Retina (tissue), 1 donor: Measurements from ENCODE around the gene DTNA.
A peak's percentile ranks its signal among the peaks of the same experiment; 100 is the strongest.
"Not testable (repeated sequence)": the region's sequence is repeated elsewhere in the genome, so short reads cannot be mapped to it uniquely, and the experiment has no call there.

ENCODE experiments used
- DNase-seq: peaks from one replicate; pipeline ENCODE4 v3.0.0-alpha.2; 2016

DTNA gene

DNA sequence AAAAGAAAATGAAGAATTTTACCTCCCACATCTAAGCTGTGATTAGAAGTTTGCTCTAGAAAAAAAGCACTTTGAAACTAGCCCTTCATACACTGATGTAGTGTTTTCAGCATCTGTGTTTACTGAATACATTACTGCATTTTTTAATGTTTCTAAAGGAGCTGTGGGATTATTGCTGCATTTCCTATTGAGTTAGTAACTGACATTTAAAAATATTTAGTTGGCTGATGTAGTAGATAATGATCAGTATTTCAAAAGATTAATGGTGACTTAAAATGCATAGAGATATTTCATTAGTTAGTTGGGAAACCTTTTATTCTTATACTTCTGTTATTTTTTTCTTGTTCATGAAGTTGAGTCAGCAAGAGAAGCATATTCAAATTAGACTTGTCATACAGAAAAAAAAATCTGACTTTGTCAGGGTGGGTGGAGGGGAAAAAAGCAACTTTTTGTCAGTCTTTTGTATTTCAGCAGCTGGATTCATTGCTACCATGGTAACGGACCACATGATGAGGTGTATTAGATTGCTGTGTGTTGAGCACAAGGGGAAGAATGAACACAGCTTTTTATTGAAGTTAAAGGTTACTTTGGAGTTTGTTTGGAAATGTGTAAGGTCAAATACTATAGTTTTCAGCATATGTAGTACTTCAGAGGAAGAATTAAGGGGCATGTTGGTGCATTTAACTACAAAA, at the start of gene DTNA:
TSS of gene DTNA (plus strand) at position 549 of the 692 bp plus-strand sequence. CDS start 45,679 bp downstream, outside the sequence.
- DNase-seq: peak; percentile 64

DNA sequence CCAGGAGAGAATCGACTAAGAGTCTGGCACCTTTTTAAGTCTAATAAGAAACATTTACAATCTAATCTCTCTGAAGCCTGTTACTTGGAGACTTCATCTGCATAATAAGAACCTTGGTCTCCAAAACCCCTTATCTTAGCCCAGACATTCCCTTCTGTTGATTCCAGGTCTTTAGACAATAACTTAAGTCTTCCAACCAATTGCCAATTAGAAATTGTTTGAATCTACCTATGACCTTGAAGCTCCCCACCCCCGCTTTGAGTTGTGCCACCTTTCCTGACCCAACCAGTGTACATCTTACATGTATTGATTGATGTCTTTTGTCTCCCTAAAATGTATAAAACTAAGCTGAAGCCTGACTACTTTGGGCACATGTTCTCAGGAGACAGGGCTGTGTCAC, 49.5 kb upstream of the DTNA start:
- DNase-seq: no peak

DNA sequence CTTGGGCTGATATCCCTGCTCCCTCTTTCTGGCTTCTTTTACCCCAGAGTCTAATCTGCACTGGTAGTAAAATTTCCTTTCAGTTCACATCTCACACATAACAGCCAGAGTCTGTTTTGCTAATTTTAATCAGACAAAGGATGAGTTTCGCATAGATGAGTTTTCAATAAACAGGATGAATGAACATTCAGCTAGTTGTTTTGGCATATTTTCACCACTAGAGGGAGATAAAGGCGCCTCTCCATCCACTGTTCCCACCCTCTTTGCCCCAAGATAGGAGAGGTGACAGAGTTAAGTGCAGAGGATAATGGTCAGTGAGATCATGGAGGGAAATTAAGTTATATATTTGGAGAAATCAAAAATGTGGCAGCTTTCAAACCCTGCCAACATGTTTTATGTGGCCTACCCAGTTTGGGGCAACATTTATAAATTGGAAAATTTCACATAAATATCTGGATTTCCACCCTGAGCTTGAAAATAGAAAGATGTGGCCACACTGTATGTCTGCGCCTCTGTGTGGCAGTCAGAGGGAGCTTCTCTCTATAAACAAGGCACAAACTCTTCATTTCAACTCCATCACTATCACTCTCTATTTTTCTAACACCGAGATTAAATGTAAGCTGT, 48.5 kb upstream of the DTNA start:
- peak; percentile 66 for DNase-seq

DNA sequence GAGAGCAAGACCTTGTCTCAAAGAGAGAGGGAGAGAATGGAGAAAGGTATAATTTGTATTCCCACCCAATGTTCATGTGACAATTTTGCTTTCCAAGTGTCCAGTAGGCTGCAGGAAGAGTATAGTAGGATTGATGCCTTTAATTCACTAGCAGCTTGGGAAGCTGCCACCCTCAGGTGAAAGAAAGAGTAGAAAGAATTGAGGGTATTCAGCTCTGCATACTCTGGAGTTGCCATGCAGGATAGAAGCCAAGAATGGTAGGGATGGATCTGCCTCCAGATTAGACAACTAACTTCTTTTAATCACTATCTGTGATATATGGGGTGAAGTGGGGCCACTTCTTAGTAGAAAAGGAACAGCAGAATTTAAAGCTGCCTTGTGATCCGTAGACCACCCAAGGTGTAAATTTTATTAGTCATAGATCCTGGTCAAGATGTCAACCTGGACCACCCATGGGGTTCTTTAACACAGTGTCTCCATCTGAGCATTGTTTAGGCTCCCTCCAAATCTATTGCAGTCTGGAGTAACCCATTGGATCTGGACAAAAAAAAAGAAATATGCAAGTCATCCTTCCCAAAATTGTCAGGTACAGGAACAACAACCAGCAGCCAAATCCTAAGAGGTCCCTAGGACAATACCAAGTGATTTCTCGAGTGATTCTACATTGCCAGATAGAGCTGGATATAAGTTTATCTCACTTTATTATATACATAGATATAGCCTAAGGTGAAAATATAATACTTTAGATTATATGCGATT, 33.1 kb upstream of the DTNA start:
- DNase-seq: no peak

DNA sequence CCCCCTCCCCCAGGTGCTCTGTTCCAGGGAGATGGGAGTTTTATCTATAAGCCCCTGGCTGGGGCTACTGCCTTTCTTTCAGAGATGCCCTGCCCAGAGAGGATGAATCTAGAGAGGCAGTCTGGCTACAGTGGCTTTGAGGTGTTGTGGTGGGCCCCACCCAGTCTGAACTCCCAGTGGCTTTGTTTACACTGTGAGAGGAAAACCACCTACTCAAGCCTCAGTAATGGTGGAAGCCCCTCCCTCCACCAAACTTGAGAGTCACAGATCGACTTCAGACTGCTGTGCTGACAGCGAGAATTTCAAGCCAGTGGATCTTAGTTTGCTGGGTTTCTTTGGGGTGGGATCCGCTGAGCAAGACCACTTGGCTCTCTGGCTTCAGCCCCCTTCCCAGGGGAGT, 20.3 kb upstream of the DTNA start:
- not testable (repeated sequence) for DNase-seq

DNA sequence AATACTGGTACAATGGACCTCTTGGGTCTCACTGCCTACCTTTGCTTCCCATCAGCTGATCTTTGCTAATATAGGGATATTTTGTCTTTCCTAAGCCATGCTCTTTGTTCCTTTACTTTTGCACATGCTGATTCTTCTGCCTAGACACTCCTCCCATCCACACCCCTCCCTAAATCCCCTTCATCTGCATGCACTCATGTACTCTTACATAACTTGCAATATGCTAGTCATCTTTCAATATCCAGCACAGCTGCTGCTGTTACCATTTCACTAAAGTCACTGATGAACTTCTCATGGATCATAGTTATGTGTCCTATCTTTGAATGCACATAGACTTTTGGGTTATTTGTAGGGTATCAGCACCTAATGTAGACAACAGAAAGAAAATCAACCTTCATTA, 18.5 kb upstream of the DTNA start:
- DNase-seq: no peak

DNA sequence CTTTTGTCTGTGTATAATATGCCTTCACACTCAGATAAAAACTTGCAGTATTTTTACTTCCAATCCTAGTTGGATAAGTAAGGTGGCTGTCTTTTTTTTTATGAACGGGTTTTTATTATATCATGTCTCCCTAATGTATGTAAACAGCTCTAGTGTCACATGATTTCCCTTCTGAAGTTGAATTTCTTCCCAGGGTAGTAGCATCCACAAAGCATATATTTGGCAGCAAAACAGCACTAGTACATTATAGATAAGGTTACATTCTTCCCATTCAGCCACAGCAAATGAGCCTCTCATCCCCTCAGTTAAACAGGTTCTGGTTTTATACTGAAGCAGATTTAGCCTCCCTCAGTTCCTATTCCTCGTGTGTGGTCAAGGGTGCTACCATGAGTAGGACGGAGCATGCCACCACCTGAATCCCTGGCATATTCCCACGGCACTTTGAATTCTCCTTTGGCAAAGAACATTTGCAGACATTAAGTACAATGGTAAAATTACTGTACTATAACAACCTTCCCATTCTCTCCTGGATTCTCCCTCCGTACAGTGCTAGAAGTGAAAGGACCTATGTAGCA, 15.4 kb upstream of the DTNA start:
- no peak for DNase-seq

DNA sequence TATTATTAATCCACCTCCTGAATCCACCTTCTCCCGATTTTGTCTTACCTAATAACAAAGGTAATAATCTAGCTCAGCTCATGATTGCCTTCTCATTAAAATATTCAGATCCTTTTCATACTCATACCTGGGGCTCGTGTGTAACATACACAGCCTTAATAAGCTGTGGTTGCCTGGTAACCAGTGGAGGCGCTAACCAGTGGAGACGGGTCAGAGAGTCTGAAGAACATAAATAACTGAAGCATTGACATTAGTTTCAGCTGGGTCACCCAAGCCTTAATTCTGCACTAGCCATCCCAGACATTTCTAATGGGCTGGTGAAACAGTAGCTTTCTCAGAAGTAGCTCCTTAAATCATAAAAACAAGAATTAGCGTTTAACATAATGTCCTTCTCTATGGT, 14.8 kb upstream of the DTNA start:
- DNase-seq: peak; percentile 27

DNA sequence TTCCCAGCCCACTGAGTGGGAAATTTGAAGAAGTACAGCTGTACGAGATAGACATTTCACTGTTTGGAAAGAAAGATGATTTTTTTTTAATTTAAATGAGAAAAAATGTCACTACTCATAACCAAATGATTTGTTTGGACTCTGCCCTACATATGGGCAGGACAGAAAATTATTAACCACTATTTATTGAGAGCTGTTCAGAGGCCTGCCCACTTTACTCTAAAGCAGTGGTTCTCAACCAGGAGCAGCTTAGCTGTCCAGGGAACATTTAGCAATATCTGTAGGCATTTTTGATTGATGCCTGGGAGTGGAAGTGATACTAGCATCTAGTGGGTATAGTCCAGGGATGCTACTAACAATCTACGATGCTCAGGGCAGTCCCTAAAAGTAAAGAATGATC, 13.4 kb upstream of the DTNA start:
- no peak for DNase-seq

DNA sequence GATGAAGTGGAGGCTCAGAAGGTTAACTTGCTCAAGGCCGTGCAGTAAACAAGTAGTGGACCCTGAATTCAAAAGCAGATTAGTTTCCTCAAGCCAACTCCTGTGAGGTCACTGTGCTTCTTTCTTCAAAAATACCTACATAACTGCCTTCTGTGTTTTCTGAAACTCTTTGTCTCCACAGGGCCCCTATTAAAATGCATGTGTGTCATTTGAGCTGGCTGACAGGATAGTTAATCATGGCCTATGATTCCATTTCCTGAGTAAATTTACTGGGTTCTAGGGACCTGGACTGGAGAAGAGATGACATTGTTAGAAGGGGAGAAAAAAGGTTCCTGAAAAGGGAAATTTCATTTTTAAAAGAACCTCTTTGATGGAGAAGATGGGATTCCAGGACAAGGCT, 12.9 kb upstream of the DTNA start:
- DNase-seq: no peak

DNA sequence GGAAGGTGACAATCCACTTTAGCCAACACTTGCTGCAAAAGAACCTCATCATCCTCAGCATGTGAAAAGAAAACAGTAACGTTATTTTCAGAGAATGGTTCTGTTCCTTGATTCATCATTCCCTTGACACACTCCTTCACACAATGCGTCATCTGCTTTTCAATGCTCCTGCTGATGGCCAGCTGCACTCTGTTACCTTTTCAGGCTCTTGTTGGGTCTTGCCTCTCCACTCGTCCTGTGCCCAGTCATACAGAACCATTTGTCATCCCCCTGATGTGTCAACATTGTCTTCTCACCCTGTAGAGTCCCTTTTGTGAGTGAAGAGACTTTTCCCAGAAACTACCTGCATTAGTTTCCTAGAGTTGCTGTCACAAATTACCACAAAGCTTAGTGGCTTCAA, 12.2 kb upstream of the DTNA start:
- no peak for DNase-seq

DNA sequence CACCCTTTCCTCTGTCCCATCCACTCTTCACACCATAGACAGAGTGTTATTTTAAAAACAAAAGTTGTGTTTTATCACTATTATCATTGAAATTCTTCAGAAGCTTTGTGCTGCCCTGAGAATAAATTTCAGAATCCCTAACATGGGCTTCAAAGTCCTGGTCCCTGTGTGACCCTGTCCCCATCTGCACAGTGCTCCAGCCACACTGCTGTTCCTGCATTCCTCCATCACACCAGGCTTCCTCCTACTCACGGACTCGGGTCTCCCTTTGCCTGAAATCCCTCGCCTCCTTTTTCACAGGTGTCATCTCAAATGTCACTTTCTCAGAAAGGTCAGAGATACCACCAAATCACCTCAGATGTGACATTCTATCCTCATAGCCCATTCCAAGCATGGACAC, 8.2 kb upstream of the DTNA start:
- DNase-seq: no peak

DNA sequence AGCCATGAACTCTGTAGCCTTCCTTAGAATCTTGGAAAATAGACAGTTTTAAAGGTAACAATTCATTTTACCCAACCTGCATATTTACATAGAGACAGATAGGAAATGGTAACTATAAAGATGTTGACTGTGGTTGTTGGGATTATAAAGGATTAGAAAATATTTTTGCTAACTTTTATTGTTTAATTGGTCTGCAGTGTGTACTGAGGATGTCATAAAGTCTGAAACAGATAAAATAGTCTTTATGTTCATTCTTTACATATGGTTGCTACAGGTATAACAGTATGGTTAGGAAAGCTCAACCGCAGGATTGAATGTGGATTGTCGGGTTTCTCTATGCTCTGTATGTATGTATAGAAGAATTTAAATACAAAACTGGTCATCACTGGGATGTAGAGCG, 7.3 kb upstream of the DTNA start:
- no peak for DNase-seq

DNA sequence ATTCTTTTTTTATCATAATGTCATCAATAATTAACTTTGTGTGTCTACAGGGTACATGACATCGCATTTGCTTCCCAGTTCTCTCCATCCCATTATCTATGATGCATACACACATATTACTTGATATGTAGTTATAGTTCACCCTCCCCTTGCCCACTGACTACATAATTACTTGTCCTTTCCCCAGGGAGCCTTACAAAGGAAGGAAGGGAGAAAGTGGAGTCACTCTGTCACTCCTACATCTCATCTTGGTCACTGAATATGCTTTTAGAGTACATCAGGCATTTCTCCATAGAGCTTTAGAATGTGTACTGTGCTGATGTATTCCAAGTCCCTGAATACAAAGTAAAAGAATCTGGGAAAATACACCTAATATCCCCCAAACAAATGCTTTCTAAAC, 6.0 kb upstream of the DTNA start:
- no peak for DNase-seq

DNA sequence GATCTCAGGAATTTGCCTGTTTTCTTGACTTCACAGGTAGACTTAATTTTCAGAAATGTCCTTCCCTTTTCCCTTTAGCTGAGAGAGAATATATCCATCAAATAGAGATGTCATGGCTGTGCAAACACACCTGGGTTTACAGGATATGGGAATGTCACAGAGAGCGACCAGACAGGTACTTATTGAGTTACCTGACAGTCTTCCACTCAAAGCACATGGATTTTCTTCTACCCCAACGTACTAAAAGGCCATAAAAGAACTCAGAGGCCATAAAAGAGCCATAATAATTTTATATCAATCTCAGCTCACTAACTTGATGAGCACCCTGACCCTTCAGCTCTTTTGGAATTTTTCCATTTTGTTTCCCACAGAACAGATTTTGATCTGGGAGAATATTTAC, 5.3 kb upstream of the DTNA start:
- no peak for DNase-seq

DNA sequence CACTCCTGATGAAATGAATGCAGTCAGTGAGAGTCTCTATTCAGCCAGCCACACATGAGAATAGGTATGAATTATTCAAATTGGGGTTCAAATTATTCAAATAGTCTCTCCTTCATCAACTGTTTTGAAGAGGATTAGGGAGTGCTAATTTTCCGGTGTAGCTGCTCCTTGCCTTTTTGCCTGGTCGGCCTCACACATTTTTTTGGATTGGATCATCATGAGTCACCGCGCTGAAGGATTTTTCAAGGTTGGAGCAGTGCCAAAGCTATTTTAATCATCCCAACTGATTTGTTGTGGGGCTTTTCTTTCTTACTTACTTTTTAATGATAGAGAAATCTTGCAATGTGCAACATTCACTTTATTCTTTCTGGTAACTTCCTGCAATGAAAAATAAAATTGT, 2.4 kb upstream of the DTNA start:
- no peak for DNase-seq

DNA sequence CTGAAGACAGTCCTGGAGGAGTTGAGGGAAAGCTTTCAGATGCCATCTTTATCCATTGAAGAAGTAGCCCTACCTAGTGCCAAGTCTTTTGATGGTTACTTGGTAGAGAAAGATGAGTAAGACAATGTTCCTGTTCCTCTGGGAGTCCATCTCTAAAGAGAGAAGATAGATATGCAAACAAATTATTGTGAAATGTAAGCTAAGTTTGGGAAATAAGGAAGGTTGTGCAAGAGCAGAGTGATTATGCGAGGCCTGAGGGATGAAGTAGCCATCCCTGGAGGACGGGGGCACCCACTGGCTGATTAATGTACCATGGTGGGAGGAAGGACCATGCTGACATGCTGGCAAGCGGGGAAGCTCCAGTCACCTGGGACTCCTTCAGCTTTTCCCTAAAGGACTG, 994 bp upstream of the DTNA start:
- no peak for DNase-seq

DNA sequence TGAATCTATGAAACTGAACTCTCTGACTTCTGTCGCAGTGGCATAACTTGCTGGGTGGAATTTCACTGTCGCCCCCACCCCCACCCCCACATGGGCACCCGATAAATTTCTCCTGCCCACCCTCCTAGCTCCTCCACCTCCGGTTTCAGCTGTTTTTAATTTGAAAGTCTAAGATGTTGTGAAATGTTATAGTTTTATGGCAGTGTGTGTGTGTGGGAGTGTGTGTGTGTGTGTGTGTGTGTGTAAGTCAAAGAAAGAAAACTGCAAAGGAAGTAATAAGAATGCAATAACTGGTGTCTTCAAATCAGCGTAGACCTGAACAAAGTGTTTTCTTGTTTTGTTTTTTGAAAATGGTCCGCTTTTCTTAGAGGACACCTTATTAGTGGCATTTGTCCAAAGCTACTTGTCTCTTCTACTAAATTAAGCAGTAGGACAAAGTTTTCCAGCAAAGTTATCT, 388 bp downstream of the DTNA start:
- no peak for DNase-seq

DNA sequence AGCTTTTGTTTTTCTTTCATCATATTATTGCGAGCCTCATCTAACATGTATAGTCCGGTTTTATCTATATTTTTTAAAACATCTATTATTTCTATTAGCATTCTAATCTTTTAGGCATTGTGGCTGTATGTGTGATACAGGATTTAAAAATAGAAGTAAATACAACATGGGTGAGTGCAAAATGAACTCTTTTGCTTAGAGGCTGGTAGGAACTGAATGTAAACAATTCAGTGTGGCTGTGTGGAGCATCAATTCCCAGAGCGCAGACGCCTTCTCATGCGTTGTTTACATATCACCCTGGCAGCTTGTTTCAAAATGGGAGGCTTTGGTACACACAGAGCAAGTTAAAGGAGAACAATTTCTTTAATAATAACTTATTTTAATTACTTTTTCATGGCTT, 836 bp downstream of the DTNA start:
- peak; percentile 58 for DNase-seq

DNA sequence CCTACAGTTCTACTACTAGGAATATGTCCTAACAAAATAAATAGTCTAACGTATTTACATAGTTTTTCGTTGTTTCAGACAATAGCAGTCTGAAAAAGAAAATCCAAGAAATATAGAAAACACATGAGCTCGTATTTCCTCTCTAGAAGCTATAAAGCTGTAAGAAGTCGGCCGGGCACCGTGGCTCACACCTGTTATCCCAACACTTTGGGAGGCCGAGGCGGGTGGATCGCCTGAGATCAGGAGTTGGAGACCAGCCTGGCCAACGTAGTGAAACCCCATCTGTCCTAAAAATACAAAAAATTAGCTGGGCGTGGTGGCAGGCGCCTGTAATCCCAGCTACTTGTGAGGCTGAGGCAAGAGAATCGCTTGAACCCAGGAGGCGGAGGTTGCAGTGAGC, 6.0 kb downstream of the DTNA start:
- not testable (repeated sequence) for DNase-seq

DNA sequence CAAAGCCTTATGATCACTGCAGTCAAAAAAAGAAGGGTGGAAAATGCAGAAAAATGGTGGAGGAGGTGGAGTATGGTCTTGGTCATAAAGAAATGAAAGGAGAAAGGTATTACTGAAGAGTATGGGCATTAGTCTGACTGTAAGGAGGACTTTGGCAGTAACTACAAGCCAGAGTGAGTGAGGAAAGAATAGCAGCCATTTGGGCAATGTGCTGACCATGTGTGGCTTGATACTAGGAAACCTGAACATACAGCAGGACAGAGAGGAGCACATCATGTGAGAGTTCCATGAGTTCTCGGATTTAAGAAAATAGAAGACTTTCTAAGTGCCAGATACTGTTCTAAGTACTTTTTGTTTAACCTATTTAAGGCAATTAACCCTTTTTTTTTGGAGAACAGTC, 8.5 kb downstream of the DTNA start:
- no peak for DNase-seq

DNA sequence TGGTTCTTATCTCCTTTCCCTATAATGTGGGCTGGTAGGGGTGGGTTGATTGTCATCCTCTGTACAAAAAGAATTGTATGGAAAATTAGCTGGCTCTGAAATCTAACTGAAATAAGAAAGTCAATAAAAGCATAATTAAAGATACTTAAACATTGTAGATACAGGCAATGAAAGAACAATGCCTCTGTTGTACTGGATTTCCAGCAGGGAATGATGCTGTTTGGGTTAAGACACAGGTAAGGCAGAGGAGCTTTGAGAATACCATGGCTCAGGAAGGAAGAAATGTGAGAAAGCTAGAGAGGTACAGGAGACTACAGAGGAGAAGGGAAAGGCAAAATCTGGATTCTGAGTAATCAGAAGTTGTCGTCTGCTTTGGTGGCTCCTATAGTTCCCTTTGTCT, 10.1 kb downstream of the DTNA start:
- no peak for DNase-seq

DNA sequence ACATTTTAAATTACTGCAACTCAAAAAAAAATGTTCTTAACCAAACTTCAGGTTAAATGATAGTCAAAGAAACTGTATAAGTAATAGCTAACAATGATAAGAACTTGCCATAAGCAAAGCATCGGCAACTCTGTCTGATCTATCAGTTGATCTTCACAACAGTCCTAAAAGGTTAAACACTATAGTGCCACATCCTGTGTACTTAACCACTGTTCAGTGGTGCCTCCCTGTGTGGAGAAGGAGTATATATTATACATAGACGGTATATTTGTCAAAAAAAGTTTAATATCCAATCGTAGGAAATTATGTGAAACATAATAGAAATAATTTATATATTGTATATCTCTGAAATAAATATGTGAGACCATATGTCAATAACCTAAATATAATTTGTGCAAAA, 13.0 kb downstream of the DTNA start:
- DNase-seq: no peak

DNA sequence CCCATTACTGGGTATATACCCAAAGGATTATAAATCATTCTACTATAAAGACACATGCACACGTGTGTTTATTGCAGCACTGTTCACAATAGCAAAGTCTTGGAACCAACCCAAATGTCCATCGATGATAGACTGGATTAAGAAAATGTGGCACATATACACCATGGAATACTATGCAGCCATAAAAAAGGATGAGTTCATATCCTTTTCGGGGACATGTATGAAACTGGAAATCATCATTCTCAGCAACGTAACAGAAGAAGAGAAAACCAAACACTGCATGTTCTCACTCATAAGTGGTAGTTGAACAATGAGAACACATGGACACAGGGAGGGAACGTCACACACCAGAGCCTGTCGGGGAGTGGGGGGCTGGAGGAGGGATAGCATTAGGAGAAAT, 15.6 kb downstream of the DTNA start:
- not testable (repeated sequence) for DNase-seq
